Neural crest cell (in vitro differentiated cells): Measurements from ENCODE around the gene IKZF5. TPM values are rescaled to one million over a fixed set of nuclear protein-coding genes. Genes with fewer than 3 reads are reported as not detected.
A peak's percentile ranks its signal among the peaks of the same experiment; 100 is the strongest.

Experiments
- DNase-seq: peaks from one replicate; pipeline ENCODE4 v3.0.0; 2021; ENCODE audit warnings: low read depth, mixed read lengths, low spot score
- H3K27ac Mint-ChIP-seq: one replicate; pipeline ENCODE4 v1.8.0; 2021; ENCODE audit warnings: mild to moderate bottlenecking, mixed read lengths; ENCODE audit not compliant: unreplicated experiment
- H3K27me3 Mint-ChIP-seq: 2 replicates; pipeline ENCODE4 v1.8.0; 2021; ENCODE audit warnings: low read depth, mild to moderate bottlenecking, mixed read lengths
- H3K36me3 Mint-ChIP-seq: 2 replicates; pipeline ENCODE4 v1.8.0; 2021; ENCODE audit warnings: low read depth, mild to moderate bottlenecking, mixed read lengths
- H3K4me1 Mint-ChIP-seq: 2 replicates; pipeline ENCODE4 v1.8.0; 2021; ENCODE audit warnings: mixed read lengths
- H3K4me3 Mint-ChIP-seq: one replicate; pipeline ENCODE4 v1.8.0; 2021; ENCODE audit warnings: mild to moderate bottlenecking, mixed read lengths
- H3K9me3 Mint-ChIP-seq: 2 replicates; pipeline ENCODE4 v1.8.0; 2021; ENCODE audit warnings: mixed read lengths
- total RNA-seq: library from RNA; stranded (reverse); gene quantifications from 2 replicates; pipeline ENCODE4 v1.2.1, GENCODE V29; 2021
- TF ChIP-seq, protein P1 (sequence below): fragments of 200-600 bp; sonication (generic); conservative IDR thresholded peaks from 2 replicates; pipeline ENCODE4 v1.5.0; 2021; ENCODE audit warnings: antibody characterized with exemption, mild to moderate bottlenecking

The IKZF5 gene
- total RNA-seq, 1 donor from 2014 or later = 12.1 TPM

DNA sequence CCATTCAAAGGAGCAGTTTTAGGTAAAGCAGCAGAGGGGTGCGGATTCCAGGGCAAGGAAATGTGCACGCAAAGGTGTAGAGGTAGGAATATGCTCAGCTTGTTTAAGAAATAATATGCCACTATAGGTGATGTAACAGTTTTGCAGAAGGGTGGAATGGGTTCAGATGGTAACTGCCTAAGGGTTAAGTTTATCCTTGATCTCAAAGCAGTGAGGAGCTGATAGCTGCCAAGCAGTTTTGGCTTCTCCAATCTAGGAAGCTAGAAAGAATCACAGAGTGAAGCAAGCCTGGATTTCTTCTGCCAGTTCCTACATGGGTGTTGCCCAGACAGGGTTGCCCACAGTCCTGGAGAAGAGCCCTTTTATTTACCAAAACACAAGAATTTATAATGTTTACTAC, 6.2 kb upstream of the IKZF5 start:
- TF ChIP-seq, protein P1, sequence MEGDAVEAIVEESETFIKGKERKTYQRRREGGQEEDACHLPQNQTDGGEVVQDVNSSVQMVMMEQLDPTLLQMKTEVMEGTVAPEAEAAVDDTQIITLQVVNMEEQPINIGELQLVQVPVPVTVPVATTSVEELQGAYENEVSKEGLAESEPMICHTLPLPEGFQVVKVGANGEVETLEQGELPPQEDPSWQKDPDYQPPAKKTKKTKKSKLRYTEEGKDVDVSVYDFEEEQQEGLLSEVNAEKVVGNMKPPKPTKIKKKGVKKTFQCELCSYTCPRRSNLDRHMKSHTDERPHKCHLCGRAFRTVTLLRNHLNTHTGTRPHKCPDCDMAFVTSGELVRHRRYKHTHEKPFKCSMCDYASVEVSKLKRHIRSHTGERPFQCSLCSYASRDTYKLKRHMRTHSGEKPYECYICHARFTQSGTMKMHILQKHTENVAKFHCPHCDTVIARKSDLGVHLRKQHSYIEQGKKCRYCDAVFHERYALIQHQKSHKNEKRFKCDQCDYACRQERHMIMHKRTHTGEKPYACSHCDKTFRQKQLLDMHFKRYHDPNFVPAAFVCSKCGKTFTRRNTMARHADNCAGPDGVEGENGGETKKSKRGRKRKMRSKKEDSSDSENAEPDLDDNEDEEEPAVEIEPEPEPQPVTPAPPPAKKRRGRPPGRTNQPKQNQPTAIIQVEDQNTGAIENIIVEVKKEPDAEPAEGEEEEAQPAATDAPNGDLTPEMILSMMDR = no peak
- Mint-ChIP-seq H3K4me1 (peaks cover 11% of the 10 kb centered on the region), H3K9me3 (no peaks in the 10 kb centered on the region), H3K27ac (no peak overlapping the region), H3K36me3 (peaks cover 7% of the 10 kb centered on the region), H3K27me3 (no peaks in the 10 kb centered on the region), H3K4me3 (no peak overlapping the region)
- no peak for DNase-seq

- DNase-seq = no peak
- TF ChIP-seq, protein P1 = no peak
- Mint-ChIP-seq H3K4me1 (peaks cover 20% of the 10 kb centered on the region), H3K4me3 (no peak overlapping the region), H3K27me3 (no peaks in the 10 kb centered on the region), H3K9me3 (no peaks in the 10 kb centered on the region), H3K36me3 (peaks cover 7% of the 10 kb centered on the region), H3K27ac (no peak overlapping the region)
Measured at GRCh38 chr10:123013456-123014419, 5.1 kb upstream of the IKZF5 start.

DNA sequence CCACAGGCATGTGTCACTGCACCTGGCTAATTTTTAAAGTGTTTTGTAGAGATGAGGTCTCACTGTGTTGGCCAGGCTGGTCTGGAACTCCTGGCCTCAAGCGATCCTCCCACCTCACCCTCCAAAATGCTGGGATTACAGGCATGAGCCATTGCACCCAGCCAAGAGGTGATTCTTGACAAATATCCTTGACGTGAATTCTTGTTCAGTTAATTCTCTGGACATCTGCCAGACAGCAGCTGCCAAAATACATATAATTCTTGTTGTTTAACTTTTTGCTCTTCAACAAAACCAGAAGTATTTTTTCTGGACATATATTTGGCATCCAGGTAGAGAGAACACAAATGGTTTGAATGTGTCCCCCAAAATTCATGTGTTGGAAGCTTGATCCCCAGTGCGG, 3.4 kb upstream of the IKZF5 start:
- Mint-ChIP-seq H3K27me3 (no peaks in the 10 kb centered on the region), H3K4me3 (peak overlapping the region; percentile 15), H3K36me3 (peaks cover 7% of the 10 kb centered on the region), H3K27ac (no peak overlapping the region), H3K9me3 (no peaks in the 10 kb centered on the region), H3K4me1 (peaks cover 34% of the 10 kb centered on the region)
- no peak for DNase-seq
- TF ChIP-seq, protein P1 = no peak

DNA sequence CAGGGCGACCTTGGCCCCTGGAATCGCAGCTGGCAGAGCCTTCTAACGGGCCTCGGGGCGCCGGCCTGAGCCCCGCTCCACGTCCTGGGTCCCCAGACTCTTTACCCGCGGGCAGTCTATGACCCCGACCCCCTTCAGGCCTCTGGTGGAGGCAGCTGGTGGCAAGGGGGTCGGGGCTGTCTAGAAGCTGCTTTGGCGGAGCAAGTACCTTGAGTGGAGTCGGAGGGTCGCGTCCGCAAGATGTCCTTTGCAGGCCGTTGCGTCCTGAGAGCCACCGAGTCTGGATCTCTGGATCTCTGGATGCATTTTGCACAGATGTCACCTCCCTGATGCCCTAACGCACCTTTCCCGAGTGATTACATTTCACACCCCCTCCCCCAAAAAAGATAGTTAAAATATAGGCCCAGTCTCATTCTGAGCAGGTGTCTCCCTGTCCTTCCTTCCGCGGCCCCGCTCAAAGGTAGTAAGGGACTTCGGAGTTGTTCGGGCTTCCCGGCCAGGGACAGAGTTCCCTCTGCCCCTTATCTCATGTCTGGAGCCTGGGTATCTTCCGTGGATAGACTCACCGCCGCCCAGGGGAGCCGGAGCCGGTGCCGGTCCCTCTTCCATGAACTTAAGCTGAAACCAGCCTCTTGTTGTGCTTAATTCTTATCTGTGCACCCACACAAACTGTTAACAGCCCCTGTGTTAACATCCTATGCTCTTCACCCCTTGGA, 668 bp upstream of the IKZF5 start:
- Mint-ChIP-seq H3K4me1 (peaks cover 41% of the 10 kb centered on the region), H3K36me3 (peaks cover 4% of the 10 kb centered on the region), H3K9me3 (no peaks in the 10 kb centered on the region), H3K27me3 (no peaks in the 10 kb centered on the region), H3K27ac (peak overlapping the region; percentile 10), H3K4me3 (peak overlapping the region; percentile 98)
- TF ChIP-seq, protein P1 = no peak
- peak; percentile 4 for DNase-seq

GRCh38 chr10:123007558-123008354, 839 bp downstream of the IKZF5 start:
- DNase-seq = no peak

More at GRCh38 chr10:123007558-123008354, 839 bp downstream of the IKZF5 start:
- Mint-ChIP-seq H3K27ac (peak overlapping the region; percentile 79), H3K36me3 (peaks cover 4% of the 10 kb centered on the region), H3K9me3 (no peaks in the 10 kb centered on the region), H3K27me3 (no peaks in the 10 kb centered on the region), H3K4me1 (peaks cover 41% of the 10 kb centered on the region), H3K4me3 (peak overlapping the region; percentile 98)
- TF ChIP-seq, protein P1 = peak; percentile 16
